ENCODE results near the gene TMEM81. TPM values are rescaled to one million over a fixed set of nuclear protein-coding genes. Genes with fewer than 3 reads are reported as not detected.

The TMEM81 gene
- total RNA-seq, 1 donor: 1.8 TPM

- Histone ChIP-seq H3K27me3 (ENCODE audit: insufficient read depth, low read length) (no peaks in the 10 kb centered on the region), H2AFZ (ENCODE audit: low read length) (no peak overlapping the region), H3K4me2 (ENCODE audit: insufficient read depth, low read length) (no peak overlapping the region), H3K4me1 (ENCODE audit: insufficient read depth, low read length) (no peaks in the 10 kb centered on the region), H3K4me3 (ENCODE audit: insufficient read depth, low read length) (no peak overlapping the region), H4K20me1 (ENCODE audit: insufficient read depth, low read length) (no peaks in the 10 kb centered on the region), H3K9me3 (ENCODE audit: low read depth, low read length) (no peaks in the 10 kb centered on the region), H3K36me3 (ENCODE audit: insufficient read depth, low read length) (no peaks in the 10 kb centered on the region), H3K27ac (ENCODE audit: low read depth, low read length) (no peak overlapping the region), H3K79me2 (ENCODE audit: insufficient read depth, low read length) (no peaks in the 10 kb centered on the region)
- TF ChIP-seq CTCF (IDR thresholded peaks at IDR 0.05; ENCODE audit: extremely low read depth, low read depth, low read length): no peak
- peak; percentile 67 for DNase-seq (ENCODE audit: insufficient read length, low spot score, missing footprints)
Observed at GRCh38 chr1:205056956-205057568, 27.2 kb downstream of the TMEM81 start.

- no peak for DNase-seq (ENCODE audit: insufficient read length, low spot score, missing footprints)
- Histone ChIP-seq H4K20me1 (ENCODE audit: insufficient read depth, low read length) (no peaks in the 10 kb centered on the region), H3K36me3 (ENCODE audit: insufficient read depth, low read length) (no peaks in the 10 kb centered on the region), H3K4me1 (ENCODE audit: insufficient read depth, low read length) (no peaks in the 10 kb centered on the region), H3K4me3 (ENCODE audit: insufficient read depth, low read length) (no peak overlapping the region), H3K4me2 (ENCODE audit: insufficient read depth, low read length) (no peak overlapping the region), H3K9me3 (ENCODE audit: low read depth, low read length) (no peaks in the 10 kb centered on the region), H3K79me2 (ENCODE audit: insufficient read depth, low read length) (no peaks in the 10 kb centered on the region), H2AFZ (ENCODE audit: low read length) (no peak overlapping the region), H3K27me3 (ENCODE audit: insufficient read depth, low read length) (no peaks in the 10 kb centered on the region), H3K27ac (ENCODE audit: low read depth, low read length) (no peak overlapping the region)
- no peak for TF ChIP-seq CTCF (IDR thresholded peaks at IDR 0.05; ENCODE audit: extremely low read depth, low read depth, low read length)
Observed at GRCh38 chr1:205056188-205056611, 28.1 kb downstream of the TMEM81 start.

GRCh38 chr1:205054013-205054412 lies 30.2 kb downstream of the TMEM81 start:
- Histone ChIP-seq H3K27ac (ENCODE audit: low read depth, low read length) (no peak overlapping the region), H2AFZ (ENCODE audit: low read length) (no peak overlapping the region), H3K36me3 (ENCODE audit: insufficient read depth, low read length) (no peaks in the 10 kb centered on the region), H3K4me3 (ENCODE audit: insufficient read depth, low read length) (no peak overlapping the region), H3K4me1 (ENCODE audit: insufficient read depth, low read length) (no peaks in the 10 kb centered on the region), H3K79me2 (ENCODE audit: insufficient read depth, low read length) (no peaks in the 10 kb centered on the region), H3K27me3 (ENCODE audit: insufficient read depth, low read length) (peaks cover 5% of the 10 kb centered on the region), H4K20me1 (ENCODE audit: insufficient read depth, low read length) (no peaks in the 10 kb centered on the region), H3K9me3 (ENCODE audit: low read depth, low read length) (no peaks in the 10 kb centered on the region), H3K4me2 (ENCODE audit: insufficient read depth, low read length) (no peak overlapping the region)
- TF ChIP-seq CTCF (IDR thresholded peaks at IDR 0.05; ENCODE audit: extremely low read depth, low read depth, low read length): no peak
- no peak for DNase-seq (ENCODE audit: insufficient read length, low spot score, missing footprints)

- Histone ChIP-seq H3K4me3 (ENCODE audit: insufficient read depth, low read length) (no peak overlapping the region), H2AFZ (ENCODE audit: low read length) (no peak overlapping the region), H4K20me1 (ENCODE audit: insufficient read depth, low read length) (no peaks in the 10 kb centered on the region), H3K4me1 (ENCODE audit: insufficient read depth, low read length) (no peaks in the 10 kb centered on the region), H3K27me3 (ENCODE audit: insufficient read depth, low read length) (peaks cover 5% of the 10 kb centered on the region), H3K36me3 (ENCODE audit: insufficient read depth, low read length) (no peaks in the 10 kb centered on the region), H3K27ac (ENCODE audit: low read depth, low read length) (no peak overlapping the region), H3K9me3 (ENCODE audit: low read depth, low read length) (no peaks in the 10 kb centered on the region), H3K79me2 (ENCODE audit: insufficient read depth, low read length) (no peaks in the 10 kb centered on the region), H3K4me2 (ENCODE audit: insufficient read depth, low read length) (no peak overlapping the region)
- TF ChIP-seq CTCF (IDR thresholded peaks at IDR 0.05; ENCODE audit: extremely low read depth, low read depth, low read length): no peak
- no peak for DNase-seq (ENCODE audit: insufficient read length, low spot score, missing footprints)
Observed at GRCh38 chr1:205053296-205053695, 31.0 kb downstream of the TMEM81 start.
